Astrocyte of the cerebellum (primary cell): ENCODE results near the gene WDR49.

Experiments
- DNase-seq: peaks from one replicate; pipeline ENCODE4 v3.0.0-alpha.2; 2011; ENCODE audit warnings: low read depth
- H3K4me3 ChIP-seq: 2 replicates; pipeline ENCODE4 v1.5.1; 2011; ENCODE audit warnings: mild to moderate bottlenecking, low read depth, low read length, moderate library complexity
- in situ Hi-C: cut with HindIII; loops from 2 replicates; pipeline ENCODE4 v1.10.0; 2017; ENCODE audit warnings: low sequenced_read_pairs
- TF ChIP-seq, protein P1 (sequence below): IDR thresholded peaks from 2 replicates; pipeline ENCODE4 v1.5.1; 2012; ENCODE audit warnings: low read length, low read depth, moderate library complexity, mild to moderate bottlenecking; ENCODE audit errors: missing control alignments

Gene WDR49

DNA sequence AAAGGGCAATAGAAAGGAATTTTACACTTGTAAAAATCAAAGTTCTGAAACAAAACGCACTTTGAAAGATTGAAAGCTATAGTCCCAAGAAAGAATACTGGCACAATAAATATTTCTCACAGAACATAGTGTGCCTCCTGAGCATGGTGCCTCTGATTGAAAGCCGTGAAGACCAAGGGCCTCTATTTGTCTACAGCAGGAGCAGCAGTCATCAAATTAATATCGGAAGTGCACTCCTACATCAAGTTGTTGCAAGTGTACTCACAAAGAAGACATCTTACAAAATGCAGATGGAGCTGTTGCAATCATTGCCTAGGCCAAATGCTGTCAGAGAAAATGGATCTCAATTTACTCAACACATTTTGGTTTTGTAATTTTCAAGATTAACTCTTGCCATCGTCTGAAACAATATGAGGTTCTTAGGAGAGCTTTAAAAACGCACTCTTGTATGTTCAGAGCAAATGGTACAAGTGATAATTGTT lies 9.2 kb upstream of the WDR49 start:
- DNase-seq, result no peak
- TF ChIP-seq, protein P1, sequence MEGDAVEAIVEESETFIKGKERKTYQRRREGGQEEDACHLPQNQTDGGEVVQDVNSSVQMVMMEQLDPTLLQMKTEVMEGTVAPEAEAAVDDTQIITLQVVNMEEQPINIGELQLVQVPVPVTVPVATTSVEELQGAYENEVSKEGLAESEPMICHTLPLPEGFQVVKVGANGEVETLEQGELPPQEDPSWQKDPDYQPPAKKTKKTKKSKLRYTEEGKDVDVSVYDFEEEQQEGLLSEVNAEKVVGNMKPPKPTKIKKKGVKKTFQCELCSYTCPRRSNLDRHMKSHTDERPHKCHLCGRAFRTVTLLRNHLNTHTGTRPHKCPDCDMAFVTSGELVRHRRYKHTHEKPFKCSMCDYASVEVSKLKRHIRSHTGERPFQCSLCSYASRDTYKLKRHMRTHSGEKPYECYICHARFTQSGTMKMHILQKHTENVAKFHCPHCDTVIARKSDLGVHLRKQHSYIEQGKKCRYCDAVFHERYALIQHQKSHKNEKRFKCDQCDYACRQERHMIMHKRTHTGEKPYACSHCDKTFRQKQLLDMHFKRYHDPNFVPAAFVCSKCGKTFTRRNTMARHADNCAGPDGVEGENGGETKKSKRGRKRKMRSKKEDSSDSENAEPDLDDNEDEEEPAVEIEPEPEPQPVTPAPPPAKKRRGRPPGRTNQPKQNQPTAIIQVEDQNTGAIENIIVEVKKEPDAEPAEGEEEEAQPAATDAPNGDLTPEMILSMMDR, result no peak
- in situ Hi-C loops, result no loop called here
- no peak overlapping the region for H3K4me3 ChIP-seq

DNA sequence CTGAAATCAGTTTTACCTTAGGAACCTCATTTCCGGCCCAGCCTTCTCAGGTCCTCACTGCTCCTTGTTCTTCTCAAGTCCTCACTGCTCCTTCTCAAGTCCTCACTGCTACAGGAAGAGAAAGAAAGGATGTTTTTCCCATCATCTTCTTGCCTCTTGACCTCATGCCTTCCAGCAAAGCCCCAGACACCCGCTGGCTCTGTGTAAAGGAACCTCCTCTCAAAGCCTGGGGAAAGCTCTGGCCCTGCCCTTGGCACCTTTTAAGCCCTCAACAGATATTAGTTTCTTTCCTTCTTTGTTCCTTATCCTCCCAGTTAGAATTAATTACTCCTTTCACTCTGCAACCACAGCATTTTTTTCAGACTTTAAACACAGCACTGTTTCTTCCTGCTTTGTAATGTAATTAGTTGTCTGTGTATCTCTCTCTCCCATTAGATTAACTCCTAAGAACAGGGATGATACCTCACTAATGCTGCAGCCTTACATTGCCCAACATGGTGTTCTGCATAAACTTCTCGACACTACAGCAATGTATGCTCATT lies 4.0 kb upstream of the WDR49 start:
- no peak overlapping the region for H3K4me3 ChIP-seq
- TF ChIP-seq, protein P1, result no peak
- no peak for DNase-seq
- in situ Hi-C loops, result no loop called here

DNA sequence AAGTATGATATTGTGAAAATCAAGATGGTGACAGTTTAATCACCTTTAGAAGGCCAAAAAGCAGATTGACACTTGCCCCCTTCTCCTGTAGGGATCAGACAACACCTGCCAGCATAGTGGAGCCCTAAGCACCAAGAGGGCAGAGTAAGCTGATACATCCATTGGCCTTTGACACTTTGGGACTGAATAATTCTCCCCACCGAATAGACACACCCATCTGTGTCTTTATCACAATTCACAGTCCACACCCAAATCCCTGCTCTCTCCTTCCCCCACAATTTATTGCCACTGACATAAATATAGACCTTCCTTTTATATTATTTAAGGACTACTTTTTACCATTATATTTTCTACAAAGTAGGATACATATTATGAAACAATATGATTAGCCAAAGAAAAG lies 3.1 kb upstream of the WDR49 start:
- in situ Hi-C loops, result no loop called here
- TF ChIP-seq, protein P1, result no peak
- DNase-seq, result no peak
- H3K4me3 ChIP-seq, result no peak overlapping the region

DNA sequence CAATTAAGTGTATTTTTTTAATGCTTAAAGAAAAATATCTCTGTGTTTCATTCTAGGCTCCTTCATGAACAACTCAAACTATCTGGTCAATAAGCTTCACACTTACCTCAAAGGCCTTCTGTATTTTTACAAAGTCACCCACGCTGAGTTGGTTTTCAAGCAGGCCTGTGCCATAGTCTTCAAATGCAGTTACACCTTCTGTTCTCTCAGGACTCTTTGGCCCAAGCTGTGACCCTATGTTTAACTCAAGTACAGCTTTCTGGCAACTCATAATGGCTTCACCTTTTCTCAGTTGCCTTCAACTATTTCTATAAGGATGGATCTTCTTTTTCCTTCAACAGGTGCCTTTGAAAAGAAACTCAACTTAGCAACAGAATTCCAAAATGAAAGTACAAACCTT lies 587 bp downstream of the WDR49 start:
- H3K4me3 ChIP-seq, result no peak overlapping the region
- TF ChIP-seq, protein P1, result no peak
- in situ Hi-C loops, result no loop called here
- no peak for DNase-seq

DNA sequence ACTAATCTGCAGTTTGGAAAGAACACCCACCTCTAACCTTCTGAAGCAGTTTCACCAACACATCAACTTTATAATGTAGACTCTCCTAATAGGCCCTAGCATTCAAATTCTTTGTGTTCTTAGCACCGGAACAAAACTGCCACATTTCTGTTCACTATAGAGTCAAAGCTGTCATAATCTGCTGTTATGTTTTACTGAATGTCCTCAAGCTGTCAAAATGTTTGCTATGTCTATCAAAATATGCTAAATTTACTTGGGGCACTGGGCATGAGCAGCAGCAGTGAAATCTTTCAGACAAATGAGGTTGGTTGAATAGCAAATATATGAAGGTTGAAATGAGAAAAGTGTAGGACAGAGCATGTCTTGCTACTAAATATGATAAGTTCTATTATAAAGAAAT lies 1.9 kb downstream of the WDR49 start:
- in situ Hi-C loops, result no loop called here
- TF ChIP-seq, protein P1, result no peak

DNA sequence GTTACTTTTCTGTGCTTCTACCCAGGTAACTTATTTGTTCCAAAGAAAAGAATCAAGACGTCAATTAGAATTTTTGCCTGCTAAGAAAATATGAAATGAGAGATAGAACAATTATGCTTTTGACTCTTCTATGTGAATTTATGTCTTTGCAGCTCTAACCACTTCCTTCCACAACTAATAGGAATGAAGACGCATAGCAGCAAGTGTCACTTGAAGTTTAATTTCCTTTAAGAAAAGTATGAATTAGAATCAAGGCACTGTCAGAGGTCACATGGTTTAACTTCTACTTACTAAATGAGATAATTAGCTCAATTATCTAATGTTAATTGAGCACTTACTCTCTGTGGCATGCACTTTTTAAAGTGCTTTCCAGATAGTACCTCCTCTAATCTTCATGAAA lies 3.3 kb downstream of the WDR49 start:
- H3K4me3 ChIP-seq, result no peak overlapping the region
- TF ChIP-seq, protein P1, result no peak
- in situ Hi-C loops, result no loop called here
- no peak for DNase-seq

More for the DNA sequence above, 1.9 kb downstream of the WDR49 start:
- H3K4me3 ChIP-seq, result no peak overlapping the region
- DNase-seq, result no peak
